Measurements from ENCODE around the gene FURIN.

Gene FURIN

DNA sequence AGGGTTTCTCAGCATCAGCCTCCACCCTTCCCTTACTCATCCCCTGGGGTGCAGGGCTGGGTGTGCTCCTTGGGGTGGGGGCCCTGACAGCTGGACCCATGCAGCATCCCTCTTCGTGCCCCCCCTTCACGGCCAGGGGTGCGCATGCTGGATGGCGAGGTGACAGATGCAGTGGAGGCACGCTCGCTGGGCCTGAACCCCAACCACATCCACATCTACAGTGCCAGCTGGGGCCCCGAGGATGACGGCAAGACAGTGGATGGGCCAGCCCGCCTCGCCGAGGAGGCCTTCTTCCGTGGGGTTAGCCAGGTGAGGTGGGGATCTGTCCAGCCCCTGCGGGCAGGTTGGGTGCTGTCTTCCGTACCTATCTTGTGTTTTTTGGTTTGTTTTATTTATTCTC lies 9.6 kb downstream of the FURIN start:
- in situ Hi-C loops (cut with HindIII; ENCODE audit: low pct_ligation_motif_present, low pct_unique_long_range_greater_than_20kb, low sequenced_read_pairs), result no loop called here
- DNase-seq, result no peak

DNA sequence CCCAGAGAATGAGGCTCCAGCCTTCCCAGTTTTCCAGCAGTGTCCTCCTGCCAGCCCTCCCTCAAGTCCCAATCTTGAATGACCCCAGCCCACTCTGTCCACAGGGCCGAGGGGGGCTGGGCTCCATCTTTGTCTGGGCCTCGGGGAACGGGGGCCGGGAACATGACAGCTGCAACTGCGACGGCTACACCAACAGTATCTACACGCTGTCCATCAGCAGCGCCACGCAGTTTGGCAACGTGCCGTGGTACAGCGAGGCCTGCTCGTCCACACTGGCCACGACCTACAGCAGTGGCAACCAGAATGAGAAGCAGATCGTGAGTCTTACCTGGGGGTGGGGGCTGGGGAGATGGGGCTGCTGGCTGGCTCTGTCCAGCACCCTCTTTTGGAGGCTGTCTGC lies 10.3 kb downstream of the FURIN start:
- in situ Hi-C loops (cut with HindIII; ENCODE audit: low pct_ligation_motif_present, low pct_unique_long_range_greater_than_20kb, low sequenced_read_pairs), result no loop called here

DNA sequence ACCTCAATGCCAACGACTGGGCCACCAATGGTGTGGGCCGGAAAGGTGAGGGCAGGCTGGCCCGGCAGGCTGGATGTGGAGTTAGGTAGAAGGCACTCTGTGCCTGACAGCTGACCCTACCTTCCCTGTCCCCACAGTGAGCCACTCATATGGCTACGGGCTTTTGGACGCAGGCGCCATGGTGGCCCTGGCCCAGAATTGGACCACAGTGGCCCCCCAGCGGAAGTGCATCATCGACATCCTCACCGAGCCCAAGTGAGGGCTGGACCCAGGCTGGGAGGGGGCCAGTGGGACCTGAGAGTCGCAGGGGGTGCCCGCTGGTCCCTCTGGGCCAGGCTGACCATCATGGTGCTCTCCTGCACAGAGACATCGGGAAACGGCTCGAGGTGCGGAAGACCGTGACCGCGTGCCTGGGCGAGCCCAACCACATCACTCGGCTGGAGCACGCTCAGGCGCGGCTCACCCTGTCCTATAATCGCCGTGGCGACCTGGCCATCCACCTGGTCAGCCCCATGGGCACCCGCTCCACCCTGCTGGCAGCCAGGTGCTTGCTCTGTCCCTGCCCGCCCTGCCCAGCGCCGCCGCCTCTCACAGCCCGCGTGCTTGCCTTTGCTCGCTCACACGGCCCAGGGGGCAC lies 11.5 kb downstream of the FURIN start:
- in situ Hi-C loops (cut with HindIII; ENCODE audit: low pct_ligation_motif_present, low pct_unique_long_range_greater_than_20kb, low sequenced_read_pairs), result no loop called here
- DNase-seq, result no peak

More for the DNA sequence above, 10.3 kb downstream of the FURIN start:
- no peak for DNase-seq

DNA sequence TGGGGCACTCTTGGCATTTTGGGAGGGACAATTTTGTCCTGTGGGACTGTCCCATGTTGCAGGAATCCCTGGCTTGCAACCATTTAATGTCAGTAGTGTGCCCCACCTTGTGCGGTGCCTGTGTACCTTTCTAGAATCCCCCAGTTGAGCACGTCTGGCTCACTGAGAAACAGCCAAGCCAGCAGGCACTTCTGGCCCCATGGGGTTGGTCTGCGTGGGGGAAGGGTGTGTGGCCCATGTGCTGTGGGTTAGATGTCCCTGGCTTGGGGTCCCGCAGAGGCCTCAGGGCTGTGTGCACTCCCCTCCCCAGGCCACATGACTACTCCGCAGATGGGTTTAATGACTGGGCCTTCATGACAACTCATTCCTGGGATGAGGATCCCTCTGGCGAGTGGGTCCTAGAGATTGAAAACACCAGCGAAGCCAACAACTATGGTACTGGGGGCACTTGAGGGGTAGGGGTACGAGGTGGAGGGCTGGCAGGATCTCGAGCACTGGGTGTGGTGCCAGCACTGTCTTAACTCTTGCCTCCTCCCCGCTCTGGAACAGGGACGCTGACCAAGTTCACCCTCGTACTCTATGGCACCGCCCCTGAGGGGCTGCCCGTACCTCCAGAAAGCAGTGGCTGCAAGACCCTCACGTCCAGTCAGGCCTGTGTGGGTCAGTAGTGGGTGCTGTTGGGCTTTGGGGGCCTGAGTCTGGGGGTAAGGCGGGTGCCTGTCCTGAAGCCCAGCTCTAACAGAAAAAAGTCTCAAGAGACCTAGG lies 12.2 kb downstream of the FURIN start:
- DNase-seq, result no peak
- in situ Hi-C loops (cut with HindIII; ENCODE audit: low pct_ligation_motif_present, low pct_unique_long_range_greater_than_20kb, low sequenced_read_pairs), result no loop called here

DNA sequence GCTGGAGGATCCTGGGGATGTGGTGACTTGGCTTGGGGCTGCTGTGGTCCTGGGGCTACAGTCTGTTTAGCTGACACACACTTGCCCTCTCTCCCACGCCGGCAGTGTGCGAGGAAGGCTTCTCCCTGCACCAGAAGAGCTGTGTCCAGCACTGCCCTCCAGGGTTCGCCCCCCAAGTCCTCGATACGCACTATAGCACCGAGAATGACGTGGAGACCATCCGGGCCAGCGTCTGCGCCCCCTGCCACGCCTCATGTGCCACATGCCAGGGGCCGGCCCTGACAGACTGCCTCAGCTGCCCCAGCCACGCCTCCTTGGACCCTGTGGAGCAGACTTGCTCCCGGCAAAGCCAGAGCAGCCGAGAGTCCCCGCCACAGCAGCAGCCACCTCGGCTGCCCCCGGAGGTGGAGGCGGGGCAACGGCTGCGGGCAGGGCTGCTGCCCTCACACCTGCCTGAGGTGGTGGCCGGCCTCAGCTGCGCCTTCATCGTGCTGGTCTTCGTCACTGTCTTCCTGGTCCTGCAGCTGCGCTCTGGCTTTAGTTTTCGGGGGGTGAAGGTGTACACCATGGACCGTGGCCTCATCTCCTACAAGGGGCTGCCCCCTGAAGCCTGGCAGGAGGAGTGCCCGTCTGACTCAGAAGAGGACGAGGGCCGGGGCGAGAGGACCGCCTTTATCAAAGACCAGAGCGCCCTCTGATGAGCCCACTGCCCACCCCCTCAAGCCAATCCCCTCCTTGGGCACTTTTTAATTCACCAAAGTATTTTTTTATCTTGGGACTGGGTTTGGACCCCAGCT lies 13.0 kb downstream of the FURIN start:
- in situ Hi-C loops (cut with HindIII; ENCODE audit: low pct_ligation_motif_present, low pct_unique_long_range_greater_than_20kb, low sequenced_read_pairs), result no loop called here

DNA sequence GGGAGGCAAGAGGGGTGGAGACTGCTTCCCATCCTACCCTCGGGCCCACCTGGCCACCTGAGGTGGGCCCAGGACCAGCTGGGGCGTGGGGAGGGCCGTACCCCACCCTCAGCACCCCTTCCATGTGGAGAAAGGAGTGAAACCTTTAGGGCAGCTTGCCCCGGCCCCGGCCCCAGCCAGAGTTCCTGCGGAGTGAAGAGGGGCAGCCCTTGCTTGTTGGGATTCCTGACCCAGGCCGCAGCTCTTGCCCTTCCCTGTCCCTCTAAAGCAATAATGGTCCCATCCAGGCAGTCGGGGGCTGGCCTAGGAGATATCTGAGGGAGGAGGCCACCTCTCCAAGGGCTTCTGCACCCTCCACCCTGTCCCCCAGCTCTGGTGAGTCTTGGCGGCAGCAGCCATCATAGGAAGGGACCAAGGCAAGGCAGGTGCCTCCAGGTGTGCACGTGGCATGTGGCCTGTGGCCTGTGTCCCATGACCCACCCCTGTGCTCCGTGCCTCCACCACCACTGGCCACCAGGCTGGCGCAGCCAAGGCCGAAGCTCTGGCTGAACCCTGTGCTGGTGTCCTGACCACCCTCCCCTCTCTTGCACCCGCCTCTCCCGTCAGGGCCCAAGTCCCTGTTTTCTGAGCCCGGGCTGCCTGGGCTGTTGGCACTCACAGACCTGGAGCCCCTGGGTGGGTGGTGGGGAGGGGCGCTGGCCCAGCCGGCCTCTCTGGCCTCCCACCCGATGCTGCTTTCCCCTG lies 13.8 kb downstream of the FURIN start:
- no peak for DNase-seq
- in situ Hi-C loops (cut with HindIII; ENCODE audit: low pct_ligation_motif_present, low pct_unique_long_range_greater_than_20kb, low sequenced_read_pairs), result no loop called here

More for the DNA sequence above, 13.0 kb downstream of the FURIN start:
- no peak for DNase-seq

DNA sequence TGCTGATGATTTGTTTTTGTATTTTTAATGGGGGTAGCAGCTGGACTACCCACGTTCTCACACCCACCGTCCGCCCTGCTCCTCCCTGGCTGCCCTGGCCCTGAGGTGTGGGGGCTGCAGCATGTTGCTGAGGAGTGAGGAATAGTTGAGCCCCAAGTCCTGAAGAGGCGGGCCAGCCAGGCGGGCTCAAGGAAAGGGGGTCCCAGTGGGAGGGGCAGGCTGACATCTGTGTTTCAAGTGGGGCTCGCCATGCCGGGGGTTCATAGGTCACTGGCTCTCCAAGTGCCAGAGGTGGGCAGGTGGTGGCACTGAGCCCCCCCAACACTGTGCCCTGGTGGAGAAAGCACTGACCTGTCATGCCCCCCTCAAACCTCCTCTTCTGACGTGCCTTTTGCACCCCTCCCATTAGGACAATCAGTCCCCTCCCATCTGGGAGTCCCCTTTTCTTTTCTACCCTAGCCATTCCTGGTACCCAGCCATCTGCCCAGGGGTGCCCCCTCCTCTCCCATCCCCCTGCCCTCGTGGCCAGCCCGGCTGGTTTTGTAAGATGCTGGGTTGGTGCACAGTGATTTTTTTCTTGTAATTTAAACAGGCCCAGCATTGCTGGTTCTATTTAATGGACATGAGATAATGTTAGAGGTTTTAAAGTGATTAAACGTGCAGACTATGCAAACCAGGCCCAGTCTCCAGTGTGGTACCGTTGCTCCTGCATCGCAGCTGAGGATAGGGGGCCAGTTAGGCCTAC lies 14.6 kb downstream of the FURIN start:
- in situ Hi-C loops (cut with HindIII; ENCODE audit: low pct_ligation_motif_present, low pct_unique_long_range_greater_than_20kb, low sequenced_read_pairs), result no loop called here

DNA sequence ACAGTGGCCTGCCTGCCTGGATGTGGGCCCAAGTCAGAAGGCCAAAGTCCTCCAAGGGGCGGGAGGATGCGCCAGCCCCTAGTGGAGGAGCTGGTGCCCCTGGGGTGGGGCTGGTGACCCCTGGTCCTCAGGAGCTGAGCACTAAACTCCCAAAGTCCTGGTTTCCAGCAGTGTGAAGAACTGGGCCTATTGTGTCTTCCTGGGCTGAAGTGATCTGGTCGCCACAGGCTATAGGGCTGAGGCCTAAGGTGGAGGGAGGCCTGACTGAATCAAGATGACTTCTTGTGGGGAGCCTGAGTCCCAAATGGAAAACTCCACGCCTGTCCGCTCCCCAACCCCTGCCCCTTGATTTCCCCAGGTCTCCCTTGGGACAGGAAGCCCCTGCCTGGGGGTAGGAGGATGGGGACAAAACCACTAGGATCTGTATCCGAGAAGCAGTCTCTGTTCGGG lies 15.2 kb downstream of the FURIN start:
- in situ Hi-C loops (cut with HindIII; ENCODE audit: low pct_ligation_motif_present, low pct_unique_long_range_greater_than_20kb, low sequenced_read_pairs), result no loop called here
- DNase-seq, result no peak

More for the DNA sequence above, 14.6 kb downstream of the FURIN start:
- DNase-seq, result no peak

DNA sequence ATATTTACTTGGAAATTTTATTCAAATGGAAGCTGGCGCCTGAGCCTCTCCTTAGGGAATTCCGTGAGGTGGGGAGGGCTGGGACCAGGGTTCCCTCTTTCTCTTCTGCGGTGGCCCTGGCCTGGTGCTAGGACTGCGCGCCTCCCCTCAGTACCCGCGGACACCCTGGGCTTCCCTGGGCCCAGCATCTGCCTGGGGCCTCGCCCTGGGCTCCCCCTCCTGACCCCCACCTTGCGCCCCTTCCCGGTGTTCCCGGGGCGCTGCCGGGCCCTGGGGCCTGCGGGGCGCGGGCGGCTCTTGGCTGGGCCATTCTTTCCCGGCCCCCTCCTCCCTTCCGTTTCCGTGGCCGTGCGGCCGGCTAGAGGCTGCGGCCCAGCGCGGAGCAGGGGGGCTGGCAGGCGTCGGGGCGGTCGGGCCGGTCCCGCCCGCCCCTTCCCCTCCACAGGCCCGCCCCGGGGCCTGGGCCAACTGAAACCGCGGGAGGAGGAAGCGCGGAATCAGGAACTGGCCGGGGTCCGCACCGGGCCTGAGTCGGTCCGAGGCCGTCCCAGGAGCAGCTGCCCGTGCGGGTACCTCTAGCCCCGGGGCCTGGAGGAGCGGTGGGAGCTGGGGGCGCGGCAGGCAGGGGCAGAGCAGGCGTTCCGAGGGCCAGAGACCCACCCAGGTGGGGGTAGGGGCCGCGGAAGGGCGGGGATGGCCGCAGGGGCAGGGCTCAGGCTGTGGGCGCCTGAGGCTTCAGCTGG lies 15.8 kb downstream of the FURIN start, which contains the start of gene FES:
TSS of gene FES (plus strand) at position 529 of the 743 bp plus-strand sequence. CDS start 542 bp downstream, outside the sequence.
- DNase-seq, result no peak
- in situ Hi-C loops (cut with HindIII; ENCODE audit: low pct_ligation_motif_present, low pct_unique_long_range_greater_than_20kb, low sequenced_read_pairs), result no loop called here

DNA sequence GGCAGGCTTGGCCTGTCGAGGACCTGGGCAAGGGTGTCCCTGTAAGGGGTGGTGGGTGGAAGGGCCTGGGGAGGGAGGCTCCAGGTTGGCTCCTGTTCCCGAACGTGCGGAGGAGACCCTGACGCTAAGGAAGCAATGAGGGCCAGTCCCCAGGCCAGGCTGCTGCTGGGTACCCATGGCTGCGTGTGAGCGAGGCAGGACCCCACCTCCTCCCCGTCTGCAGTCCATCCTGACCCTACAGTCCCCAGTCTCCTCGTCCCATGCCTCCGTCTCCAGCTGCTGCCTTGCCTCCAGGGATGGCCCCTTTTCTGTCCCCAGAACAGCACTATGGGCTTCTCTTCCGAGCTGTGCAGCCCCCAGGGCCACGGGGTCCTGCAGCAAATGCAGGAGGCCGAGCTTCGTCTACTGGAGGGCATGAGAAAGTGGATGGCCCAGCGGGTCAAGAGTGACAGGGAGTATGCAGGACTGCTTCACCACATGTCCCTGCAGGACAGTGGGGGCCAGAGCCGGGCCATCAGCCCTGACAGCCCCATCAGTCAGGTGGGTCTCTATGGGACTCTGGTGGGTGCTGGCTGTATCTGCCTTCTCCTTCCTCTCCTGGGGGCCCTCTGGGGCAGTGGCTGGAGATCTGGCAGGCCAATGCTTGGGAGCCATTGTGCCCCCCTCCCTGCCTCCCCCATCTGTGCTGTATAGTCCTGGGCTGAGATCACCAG lies 16.5 kb downstream of the FURIN start:
- no peak for DNase-seq
- in situ Hi-C loops (cut with HindIII; ENCODE audit: low pct_ligation_motif_present, low pct_unique_long_range_greater_than_20kb, low sequenced_read_pairs), result no loop called here

DNA sequence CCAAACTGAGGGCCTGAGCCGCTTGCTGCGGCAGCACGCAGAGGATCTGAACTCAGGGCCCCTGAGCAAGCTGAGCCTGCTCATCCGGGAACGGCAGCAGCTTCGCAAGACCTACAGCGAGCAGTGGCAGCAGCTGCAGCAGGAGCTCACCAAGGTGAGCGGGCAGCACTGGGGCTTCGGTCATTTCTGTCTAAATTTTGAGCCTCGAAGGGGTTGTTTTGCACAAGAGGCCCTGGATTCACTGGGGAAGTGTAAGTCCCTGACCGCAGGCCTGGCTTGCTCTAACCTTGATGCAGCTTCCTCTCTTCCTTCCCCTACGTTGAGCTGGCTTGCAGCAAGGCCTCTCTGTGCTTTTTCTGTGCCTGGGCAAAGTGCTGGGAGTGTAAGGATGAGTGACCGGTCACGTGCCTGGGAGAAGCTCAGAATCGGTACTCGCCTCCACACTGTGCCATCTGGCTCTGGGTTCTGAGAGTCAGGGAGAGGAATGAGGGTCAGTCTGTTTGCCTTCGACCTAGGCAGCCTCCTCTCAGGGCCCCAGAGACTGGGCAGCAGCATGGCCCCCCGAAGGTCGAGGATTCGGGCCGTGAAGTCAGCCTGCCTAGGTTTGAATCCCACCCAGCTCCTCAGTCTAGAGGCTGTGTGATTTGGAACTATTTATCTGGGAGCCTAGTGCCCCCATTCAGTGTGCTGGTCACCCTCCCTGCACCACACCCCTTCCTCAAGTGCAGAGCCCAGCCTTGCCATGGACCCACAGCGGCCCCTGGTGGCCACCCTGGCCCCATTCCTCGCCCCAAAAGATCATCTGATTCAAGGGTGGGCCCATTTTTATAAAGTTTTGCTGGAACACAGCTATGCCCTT lies 17.3 kb downstream of the FURIN start:
- in situ Hi-C loops (cut with HindIII; ENCODE audit: low pct_ligation_motif_present, low pct_unique_long_range_greater_than_20kb, low sequenced_read_pairs), result no loop called here
- DNase-seq, result peak; percentile 43

DNA sequence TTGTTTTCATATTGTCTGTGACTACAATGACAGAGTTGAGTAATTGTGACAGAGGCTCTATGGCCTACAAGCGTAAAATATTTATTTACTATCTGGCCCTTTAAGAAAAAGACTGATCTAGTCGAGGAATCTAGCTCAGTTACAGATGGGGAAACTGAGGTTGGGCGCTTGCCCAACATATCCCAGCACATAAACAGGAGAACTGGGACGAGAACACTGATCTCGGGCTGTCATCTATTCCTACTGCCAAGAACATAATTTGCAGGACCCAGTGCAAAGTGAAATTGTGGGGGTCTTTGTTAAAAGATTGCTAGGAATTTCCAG lies 17.9 kb downstream of the FURIN start:
- no peak for DNase-seq
- in situ Hi-C loops (cut with HindIII; ENCODE audit: low pct_ligation_motif_present, low pct_unique_long_range_greater_than_20kb, low sequenced_read_pairs), result no loop called here

DNA sequence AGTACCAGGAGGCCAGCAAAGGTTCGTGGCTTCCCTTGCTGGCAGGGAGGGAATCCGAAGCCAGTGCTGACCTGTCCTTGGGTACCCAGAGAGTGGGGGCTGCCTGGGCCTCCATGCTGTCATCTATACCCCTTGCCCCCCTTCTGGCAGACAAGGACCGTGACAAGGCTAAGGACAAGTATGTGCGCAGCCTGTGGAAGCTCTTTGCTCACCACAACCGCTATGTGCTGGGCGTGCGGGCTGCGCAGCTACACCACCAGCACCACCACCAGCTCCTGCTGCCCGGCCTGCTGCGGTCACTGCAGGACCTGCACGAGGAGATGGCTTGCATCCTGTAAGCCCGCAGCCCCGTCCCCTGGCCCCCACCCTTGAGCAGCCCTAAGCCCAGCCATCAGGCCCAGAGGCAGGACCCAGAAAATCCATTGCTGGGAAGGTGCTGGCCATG lies 18.7 kb downstream of the FURIN start:
- DNase-seq, result no peak
- in situ Hi-C loops (cut with HindIII; ENCODE audit: low pct_ligation_motif_present, low pct_unique_long_range_greater_than_20kb, low sequenced_read_pairs), result no loop called here

DNA sequence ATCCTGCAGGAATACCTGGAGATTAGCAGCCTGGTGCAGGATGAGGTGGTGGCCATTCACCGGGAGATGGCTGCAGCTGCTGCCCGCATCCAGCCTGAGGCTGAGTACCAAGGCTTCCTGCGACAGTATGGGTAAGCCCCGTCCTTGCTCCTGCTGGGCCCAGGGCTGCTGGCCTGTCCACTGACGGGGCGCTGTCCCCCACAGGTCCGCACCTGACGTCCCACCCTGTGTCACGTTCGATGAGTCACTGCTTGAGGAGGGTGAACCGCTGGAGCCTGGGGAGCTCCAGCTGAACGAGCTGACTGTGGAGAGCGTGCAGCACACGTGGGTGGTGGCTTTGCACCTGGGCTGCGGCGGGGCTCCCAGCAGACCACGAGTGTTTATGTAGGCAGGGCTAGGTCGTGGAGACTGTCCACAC lies 20.9 kb downstream of the FURIN start:
- DNase-seq, result no peak
- in situ Hi-C loops (cut with HindIII; ENCODE audit: low pct_ligation_motif_present, low pct_unique_long_range_greater_than_20kb, low sequenced_read_pairs), result no loop called here

DNA sequence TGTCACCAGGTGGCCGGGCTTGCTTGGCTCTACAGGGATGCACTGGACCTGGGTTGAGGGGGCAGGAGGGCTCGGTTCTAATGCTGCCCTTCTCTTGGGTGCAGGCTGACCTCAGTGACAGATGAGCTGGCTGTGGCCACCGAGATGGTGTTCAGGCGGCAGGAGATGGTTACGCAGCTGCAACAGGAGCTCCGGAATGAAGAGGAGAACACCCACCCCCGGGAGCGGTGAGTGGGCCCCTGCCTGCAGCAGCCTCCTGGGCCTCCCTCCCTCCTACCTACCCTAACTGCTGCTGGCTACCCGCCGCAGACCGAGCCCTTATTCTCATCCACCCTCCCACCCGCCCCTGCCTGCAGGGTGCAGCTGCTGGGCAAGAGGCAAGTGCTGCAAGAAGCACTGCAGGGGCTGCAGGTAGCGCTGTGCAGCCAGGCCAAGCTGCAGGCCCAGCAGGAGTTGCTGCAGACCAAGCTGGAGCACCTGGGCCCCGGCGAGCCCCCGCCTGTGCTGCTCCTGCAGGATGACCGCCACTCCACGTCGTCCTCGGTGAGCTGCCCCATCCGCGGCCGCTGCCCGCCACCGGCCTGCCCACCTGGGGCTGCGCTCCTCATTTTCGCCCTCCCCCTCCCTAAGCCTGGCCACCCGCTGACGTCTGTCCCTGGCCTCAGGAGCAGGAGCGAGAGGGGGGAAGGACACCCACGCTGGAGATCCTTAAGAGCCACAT lies 21.5 kb downstream of the FURIN start:
- DNase-seq, result no peak
- in situ Hi-C loops (cut with HindIII; ENCODE audit: low pct_ligation_motif_present, low pct_unique_long_range_greater_than_20kb, low sequenced_read_pairs), result no loop called here

Measured in ACHN (cell line).